ENCODE results near the gene AKNA. TPM values are rescaled to one million over a fixed set of nuclear protein-coding genes. Genes with fewer than 3 reads are reported as not detected.

The AKNA gene
- total RNA-seq, 1 donor from 2014 or later = 11.4 TPM

DNA sequence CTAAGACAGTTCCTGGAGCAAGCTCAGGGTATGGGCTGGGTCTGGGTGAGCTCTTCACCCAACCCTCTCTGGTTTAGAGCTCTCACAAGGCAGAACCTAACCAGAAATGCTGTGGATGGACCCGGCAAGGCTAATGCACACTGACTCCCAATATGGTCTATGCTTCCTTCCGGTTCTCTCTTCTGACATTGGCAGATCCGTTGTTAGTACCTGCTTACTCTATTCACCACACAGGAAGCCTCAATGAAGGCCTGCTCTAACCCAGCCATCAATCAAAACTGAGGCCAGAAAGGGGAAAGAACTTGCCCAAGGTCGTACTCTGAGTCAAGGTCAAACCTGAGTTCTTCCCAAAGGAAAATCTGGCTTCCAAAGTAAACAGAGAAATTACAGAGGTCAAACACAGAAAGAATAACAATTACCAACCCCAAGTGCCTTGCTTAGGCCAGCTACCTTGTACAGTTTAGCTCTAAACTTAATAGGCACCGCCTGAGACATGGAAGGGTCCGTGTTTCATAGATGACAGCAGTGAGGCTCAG is 46.0 kb upstream of the AKNA start:
- H3K36me3 Mint-ChIP-seq = no peaks in the 10 kb centered on the region
- H3K9ac ChIP-seq = no peak overlapping the region
- H3K27ac Mint-ChIP-seq = no peak overlapping the region
- no peak overlapping the region for H3K27ac ChIP-seq
- H2AFZ ChIP-seq (replicated peaks) = no peak overlapping the region
- no peaks in the 10 kb centered on the region for H4K20me1 ChIP-seq (ENCODE audit: low read depth)
- no peaks in the 10 kb centered on the region for H3F3A ChIP-seq (ENCODE audit: low read depth)
- H3K79me2 ChIP-seq (ENCODE audit: low read depth) = no peaks in the 10 kb centered on the region
- TF ChIP-seq, protein P1, sequence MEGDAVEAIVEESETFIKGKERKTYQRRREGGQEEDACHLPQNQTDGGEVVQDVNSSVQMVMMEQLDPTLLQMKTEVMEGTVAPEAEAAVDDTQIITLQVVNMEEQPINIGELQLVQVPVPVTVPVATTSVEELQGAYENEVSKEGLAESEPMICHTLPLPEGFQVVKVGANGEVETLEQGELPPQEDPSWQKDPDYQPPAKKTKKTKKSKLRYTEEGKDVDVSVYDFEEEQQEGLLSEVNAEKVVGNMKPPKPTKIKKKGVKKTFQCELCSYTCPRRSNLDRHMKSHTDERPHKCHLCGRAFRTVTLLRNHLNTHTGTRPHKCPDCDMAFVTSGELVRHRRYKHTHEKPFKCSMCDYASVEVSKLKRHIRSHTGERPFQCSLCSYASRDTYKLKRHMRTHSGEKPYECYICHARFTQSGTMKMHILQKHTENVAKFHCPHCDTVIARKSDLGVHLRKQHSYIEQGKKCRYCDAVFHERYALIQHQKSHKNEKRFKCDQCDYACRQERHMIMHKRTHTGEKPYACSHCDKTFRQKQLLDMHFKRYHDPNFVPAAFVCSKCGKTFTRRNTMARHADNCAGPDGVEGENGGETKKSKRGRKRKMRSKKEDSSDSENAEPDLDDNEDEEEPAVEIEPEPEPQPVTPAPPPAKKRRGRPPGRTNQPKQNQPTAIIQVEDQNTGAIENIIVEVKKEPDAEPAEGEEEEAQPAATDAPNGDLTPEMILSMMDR (IDR thresholded peaks at IDR 0.05) = no peak
- no peak for TF ChIP-seq EZH2phosphoT487 (IDR thresholded peaks at IDR 0.05)
- no peak for TF ChIP-seq EZH2 (IDR thresholded peaks at IDR 0.05)
- H3K4me3 Mint-ChIP-seq = no peak overlapping the region
- peaks cover 3% of the 10 kb centered on the region for H3K4me1 Mint-ChIP-seq
- H3K4me1 ChIP-seq = no peaks in the 10 kb centered on the region
- peaks cover 4% of the 10 kb centered on the region for H3K27me3 Mint-ChIP-seq (ENCODE audit: insufficient read depth, low read depth)
- H3K9me3 Mint-ChIP-seq = no peaks in the 10 kb centered on the region
- DNase-seq (ENCODE audit: low spot score) = no peak
- H3K27me3 ChIP-seq = no peaks in the 10 kb centered on the region
- no peak overlapping the region for H3K4me3 ChIP-seq
- H3K36me3 ChIP-seq = no peaks in the 10 kb centered on the region
- H3K4me2 ChIP-seq = no peak overlapping the region
- no peaks in the 10 kb centered on the region for H3K9me3 ChIP-seq (ENCODE audit: low read depth)

DNA sequence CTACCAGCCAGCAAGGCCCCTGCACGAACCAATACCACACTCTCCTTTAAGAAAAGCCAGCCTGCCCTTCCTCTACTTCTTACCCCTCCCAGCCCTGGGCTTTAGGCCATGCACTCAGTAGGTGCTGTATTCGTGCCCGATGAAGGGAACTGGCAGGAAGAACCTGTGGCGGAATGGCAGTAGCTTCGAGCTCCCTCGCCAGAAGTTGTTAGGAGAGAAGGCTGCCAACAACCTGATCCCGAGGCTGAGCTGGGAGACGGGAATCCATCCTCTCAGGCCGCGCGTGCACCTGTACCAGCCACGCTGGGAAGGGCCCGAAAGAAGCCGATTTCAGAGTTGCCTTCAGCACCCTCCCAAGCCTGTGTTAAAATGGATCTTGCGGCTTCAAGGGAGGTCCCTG is 45.3 kb upstream of the AKNA start:
- H3K4me3 Mint-ChIP-seq = no peak overlapping the region
- no peak overlapping the region for H3K9ac ChIP-seq
- H3K9me3 Mint-ChIP-seq = no peaks in the 10 kb centered on the region
- DNase-seq (ENCODE audit: low spot score) = no peak
- H3K27ac Mint-ChIP-seq = no peak overlapping the region
- TF ChIP-seq EZH2 (IDR thresholded peaks at IDR 0.05) (no peak), EZH2phosphoT487 (IDR thresholded peaks at IDR 0.05) (no peak)
- TF ChIP-seq, protein P1 (IDR thresholded peaks at IDR 0.05) = no peak
- H4K20me1 ChIP-seq (ENCODE audit: low read depth) = no peaks in the 10 kb centered on the region
- no peaks in the 10 kb centered on the region for H3K9me3 ChIP-seq (ENCODE audit: low read depth)
- no peaks in the 10 kb centered on the region for H3F3A ChIP-seq (ENCODE audit: low read depth)
- no peak overlapping the region for H3K4me3 ChIP-seq
- no peaks in the 10 kb centered on the region for H3K4me1 ChIP-seq
- H3K27me3 ChIP-seq = no peaks in the 10 kb centered on the region
- peaks cover 4% of the 10 kb centered on the region for H3K27me3 Mint-ChIP-seq (ENCODE audit: insufficient read depth, low read depth)
- no peak overlapping the region for H2AFZ ChIP-seq (replicated peaks)
- H3K36me3 ChIP-seq = no peaks in the 10 kb centered on the region
- peaks cover 5% of the 10 kb centered on the region for H3K4me1 Mint-ChIP-seq
- H3K4me2 ChIP-seq = no peak overlapping the region
- H3K36me3 Mint-ChIP-seq = no peaks in the 10 kb centered on the region
- no peaks in the 10 kb centered on the region for H3K79me2 ChIP-seq (ENCODE audit: low read depth)
- no peak overlapping the region for H3K27ac ChIP-seq

DNA sequence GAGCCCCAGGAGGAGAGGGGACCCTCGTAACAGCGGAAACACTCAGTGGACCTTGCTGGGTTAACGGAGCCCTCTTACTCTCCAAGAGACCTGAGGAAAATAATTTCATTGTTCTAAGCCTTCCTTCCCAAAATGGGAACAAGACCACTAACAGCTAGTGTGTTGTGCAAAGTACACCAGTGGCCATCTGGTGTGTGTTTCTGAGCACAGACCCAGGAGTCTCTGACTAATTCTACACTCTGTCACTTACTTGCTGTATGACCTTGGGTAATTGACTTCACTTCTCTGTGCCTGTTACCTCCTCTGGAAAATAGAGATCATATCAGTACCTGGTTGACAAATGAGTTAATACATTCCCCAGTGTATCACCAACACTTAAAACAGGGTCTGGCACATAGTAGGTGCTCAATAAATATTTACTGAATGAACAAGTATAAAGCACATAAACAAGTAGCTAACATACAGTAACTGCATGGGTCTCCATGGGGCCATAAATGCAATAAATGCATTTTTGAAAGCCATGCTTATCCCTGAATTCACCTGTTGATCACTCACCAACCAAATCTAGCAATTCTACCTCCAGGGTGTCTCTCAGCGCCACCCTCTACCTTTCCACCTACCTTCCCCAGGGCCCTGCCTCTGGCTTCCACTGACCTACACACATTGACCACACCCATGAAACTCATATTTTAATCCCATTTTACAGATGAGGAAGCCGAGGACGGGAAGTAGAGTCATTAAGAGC is 44.7 kb upstream of the AKNA start:
- H3K4me2 ChIP-seq = no peak overlapping the region
- no peaks in the 10 kb centered on the region for H3K79me2 ChIP-seq (ENCODE audit: low read depth)
- H3K36me3 Mint-ChIP-seq = no peaks in the 10 kb centered on the region
- no peak overlapping the region for H3K9ac ChIP-seq
- TF ChIP-seq, protein P1 (IDR thresholded peaks at IDR 0.05) = no peak
- TF ChIP-seq EZH2phosphoT487 (IDR thresholded peaks at IDR 0.05) (no peak), EZH2 (IDR thresholded peaks at IDR 0.05) (no peak)
- H4K20me1 ChIP-seq (ENCODE audit: low read depth) = no peaks in the 10 kb centered on the region
- H3K4me1 Mint-ChIP-seq = peaks cover 5% of the 10 kb centered on the region
- no peak for DNase-seq (ENCODE audit: low spot score)
- peaks cover 4% of the 10 kb centered on the region for H3K27me3 Mint-ChIP-seq (ENCODE audit: insufficient read depth, low read depth)
- no peak overlapping the region for H2AFZ ChIP-seq (replicated peaks)
- no peaks in the 10 kb centered on the region for H3K27me3 ChIP-seq
- H3K4me3 Mint-ChIP-seq = no peak overlapping the region
- no peaks in the 10 kb centered on the region for H3F3A ChIP-seq (ENCODE audit: low read depth)
- H3K36me3 ChIP-seq = no peaks in the 10 kb centered on the region
- no peak overlapping the region for H3K4me3 ChIP-seq
- no peaks in the 10 kb centered on the region for H3K9me3 ChIP-seq (ENCODE audit: low read depth)
- H3K4me1 ChIP-seq = no peaks in the 10 kb centered on the region
- no peak overlapping the region for H3K27ac Mint-ChIP-seq
- H3K27ac ChIP-seq = no peak overlapping the region
- H3K9me3 Mint-ChIP-seq = no peaks in the 10 kb centered on the region
